ENCODE measurements around the gene MYO5A. TPM values are rescaled to one million over a fixed set of nuclear protein-coding genes. Genes with fewer than 3 reads are reported as not detected.
"Not testable (repeated sequence)": the region's sequence is repeated elsewhere in the genome, so short reads cannot be mapped to it uniquely, and the experiment has no call there.

MYO5A gene
- total RNA-seq, 2 experiments from 2014 or later = 31.8 to 42.0 TPM

- BruUV-seq (replicated peaks) = no TSS peak
- CTCF ChIA-PET (ENCODE audit: unreplicated experiment) = no interaction called here
Observed at GRCh38 chr15:52575072-52575471, 46.4 kb upstream of the MYO5A start.

GRCh38 chr15:52574623-52575022 is 45.9 kb upstream of the MYO5A start:
- intact Hi-C loops (cut with micrococcal nuclease; ENCODE audit: unreplicated experiment); H3K36me3 ChIP-seq (ENCODE audit: insufficient read depth, low read length); H3K4me2 ChIP-seq (ENCODE audit: low read length); H3K27ac ChIP-seq (ENCODE audit: low read depth, low read length, poor library complexity, severe bottlenecking); H3K9me3 ChIP-seq (ENCODE audit: low read length); H3K4me1 ChIP-seq (ENCODE audit: insufficient read depth, low read length, poor library complexity, severe bottlenecking); H3K9me2 ChIP-seq (ENCODE audit: insufficient read depth, low read length); DNase-seq (ENCODE audit: low spot score); CTCF ChIA-PET (ENCODE audit: unreplicated experiment); BruUV-seq (replicated peaks); H4K20me1 ChIP-seq (ENCODE audit: insufficient read depth, low read length); H2AFZ ChIP-seq (ENCODE audit: low read length); H3K4me3 ChIP-seq (ENCODE audit: low read depth, low read length, poor library complexity, severe bottlenecking); H3K79me2 ChIP-seq (ENCODE audit: insufficient read depth, low read depth, low read length): not testable (repeated sequence)
- POLR2A ChIA-PET = interaction anchor here (0.7 kb wide), 2 partner anchors 254 to 357 kb away, joined by 3 to 5 read pairs; no protein-coding TSS in a partner anchor

More at GRCh38 chr15:52575072-52575471, 46.4 kb upstream of the MYO5A start:
- Histone ChIP-seq H2AFZ (ENCODE audit: low read length) (no peak overlapping the region), H3K4me2 (ENCODE audit: low read length) (no peak overlapping the region), H4K20me1 (ENCODE audit: insufficient read depth, low read length) (no peaks in the 10 kb centered on the region), H3K79me2 (ENCODE audit: insufficient read depth, low read depth, low read length) (no peaks in the 10 kb centered on the region), H3K4me1 (ENCODE audit: insufficient read depth, low read length, poor library complexity, severe bottlenecking) (no peaks in the 10 kb centered on the region), H3K9me3 (ENCODE audit: low read length) (no peaks in the 10 kb centered on the region), H3K9me2 (ENCODE audit: insufficient read depth, low read length) (no peaks in the 10 kb centered on the region), H3K4me3 (ENCODE audit: low read depth, low read length, poor library complexity, severe bottlenecking) (no peak overlapping the region), H3K27ac (ENCODE audit: low read depth, low read length, poor library complexity, severe bottlenecking) (no peak overlapping the region), H3K36me3 (ENCODE audit: insufficient read depth, low read length) (0 out of 2 replicates have a peak, but pooled peaks cover 3% of the 10 kb centered on the region)
- DNase-seq (ENCODE audit: low spot score) = no peak
- TF ChIP-seq, protein P1, sequence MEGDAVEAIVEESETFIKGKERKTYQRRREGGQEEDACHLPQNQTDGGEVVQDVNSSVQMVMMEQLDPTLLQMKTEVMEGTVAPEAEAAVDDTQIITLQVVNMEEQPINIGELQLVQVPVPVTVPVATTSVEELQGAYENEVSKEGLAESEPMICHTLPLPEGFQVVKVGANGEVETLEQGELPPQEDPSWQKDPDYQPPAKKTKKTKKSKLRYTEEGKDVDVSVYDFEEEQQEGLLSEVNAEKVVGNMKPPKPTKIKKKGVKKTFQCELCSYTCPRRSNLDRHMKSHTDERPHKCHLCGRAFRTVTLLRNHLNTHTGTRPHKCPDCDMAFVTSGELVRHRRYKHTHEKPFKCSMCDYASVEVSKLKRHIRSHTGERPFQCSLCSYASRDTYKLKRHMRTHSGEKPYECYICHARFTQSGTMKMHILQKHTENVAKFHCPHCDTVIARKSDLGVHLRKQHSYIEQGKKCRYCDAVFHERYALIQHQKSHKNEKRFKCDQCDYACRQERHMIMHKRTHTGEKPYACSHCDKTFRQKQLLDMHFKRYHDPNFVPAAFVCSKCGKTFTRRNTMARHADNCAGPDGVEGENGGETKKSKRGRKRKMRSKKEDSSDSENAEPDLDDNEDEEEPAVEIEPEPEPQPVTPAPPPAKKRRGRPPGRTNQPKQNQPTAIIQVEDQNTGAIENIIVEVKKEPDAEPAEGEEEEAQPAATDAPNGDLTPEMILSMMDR (conservative IDR thresholded peaks at IDR 0.05; ENCODE audit: low read length) = no peak
- TF ChIP-seq EZH2phosphoT487 (IDR thresholded peaks at IDR 0.05; ENCODE audit: borderline replicate concordance, low read depth, low read length) = no peak
- POLR2A ChIA-PET = interaction anchor here (0.7 kb wide), 2 partner anchors 255 to 358 kb away, joined by 3 to 5 read pairs; no protein-coding TSS in a partner anchor
- intact Hi-C loops (cut with micrococcal nuclease; ENCODE audit: unreplicated experiment) = no loop called here

GRCh38 chr15:52568601-52569585 is 40.2 kb upstream of the MYO5A start, which contains the start of gene ARPP19:
Gene ARPP19 (minus strand): TSS chr15:52569030. CDS start chr15:52568892, 138 bp downstream.
- ChIA-PET CTCF (ENCODE audit: unreplicated experiment) (no interaction called here), POLR2A (interaction anchor here (0.6 to 1.7 kb wide), 3 partner anchors 10 to 114 kb away, joined by 3 to 6 read pairs (median 3); no protein-coding TSS in a partner anchor)
- Histone ChIP-seq H3K79me2 (ENCODE audit: insufficient read depth, low read depth, low read length) (peaks cover 47% of the 10 kb centered on the region), H4K20me1 (ENCODE audit: insufficient read depth, low read length) (peaks cover 13% of the 10 kb centered on the region), H3K4me3 (ENCODE audit: low read depth, low read length, poor library complexity, severe bottlenecking) (peak within 1 kb of the TSS; percentile 85), H3K4me1 (ENCODE audit: insufficient read depth, low read length, poor library complexity, severe bottlenecking) (peaks cover 30% of the 10 kb centered on the region), H3K27ac (ENCODE audit: low read depth, low read length, poor library complexity, severe bottlenecking) (peak within 1 kb of the TSS; percentile 75), H3K9me3 (ENCODE audit: low read length) (no peaks in the 10 kb centered on the region), H3K36me3 (ENCODE audit: insufficient read depth, low read length) (peaks cover 30% of the 10 kb centered on the region), H2AFZ (ENCODE audit: low read length) (peak within 1 kb of the TSS; percentile 98), H3K9me2 (ENCODE audit: insufficient read depth, low read length) (no peaks in the 10 kb centered on the region), H3K4me2 (ENCODE audit: low read length) (peak within 1 kb of the TSS; percentile 93)
- BruUV-seq (replicated peaks) = no TSS peak
- intact Hi-C loops (cut with micrococcal nuclease; ENCODE audit: unreplicated experiment) = loop anchor here (1.0 kb wide), 5 partner anchors 103 to 313 kb away; no protein-coding TSS in a partner anchor
- peak; percentile 90 for DNase-seq (ENCODE audit: low spot score)
- TF ChIP-seq, protein P1 (conservative IDR thresholded peaks at IDR 0.05; ENCODE audit: low read length) = peak; percentile 58
- no peak for TF ChIP-seq EZH2phosphoT487 (IDR thresholded peaks at IDR 0.05; ENCODE audit: borderline replicate concordance, low read depth, low read length)
